Measurements from ENCODE around the gene SUMO4. TPM values are rescaled to one million over a fixed set of nuclear protein-coding genes. Genes with fewer than 3 reads are reported as not detected.

The SUMO4 gene
- total RNA-seq, 1 experiment from 2014 or later = 1.8 TPM

DNA sequence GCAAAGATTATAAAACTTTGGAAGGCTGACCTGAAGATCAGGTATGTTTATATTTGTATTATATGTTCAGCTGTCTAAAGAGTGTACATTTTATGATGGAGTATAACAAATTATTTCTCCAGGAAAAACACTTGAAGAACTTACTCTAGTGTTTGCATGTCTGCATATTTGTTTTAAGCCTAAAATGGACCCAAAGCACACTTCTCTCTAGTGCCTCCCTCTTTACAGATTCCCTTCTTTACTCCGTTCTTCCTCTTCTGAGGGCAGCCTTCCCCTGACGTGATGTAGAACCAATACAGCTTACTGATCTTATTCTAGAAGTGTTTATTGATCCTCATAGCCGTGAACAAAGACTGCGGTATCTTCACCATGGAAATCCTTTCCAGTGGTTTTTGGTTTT lies 13.9 kb downstream of the SUMO4 start:
- no TSS peak for BruUV-seq (replicated peaks)
- Histone ChIP-seq H3F3A (ENCODE audit: insufficient read depth, low read depth) (no peaks in the 10 kb centered on the region; the same call in none of the 2 replicates), H3K27ac (no peak overlapping the region), H3K4me1 (replicated peaks; ENCODE audit: insufficient read depth) (no peaks in the 10 kb centered on the region), H3K4me3 (no peak overlapping the region), H3K79me2 (ENCODE audit: low read depth) (no peaks in the 10 kb centered on the region), H3K36me3 (ENCODE audit: low read depth) (peaks cover 11% of the 10 kb centered on the region), H4K20me1 (ENCODE audit: insufficient read depth) (no peaks in the 10 kb centered on the region), H3K9me2 (ENCODE audit: insufficient read depth) (no peaks in the 10 kb centered on the region), H3K27me3 (ENCODE audit: insufficient read depth, low read depth) (no peaks in the 10 kb centered on the region), H2AFZ (no peak overlapping the region), H3K4me2 (no peak overlapping the region), H3K9me3 (ENCODE audit: insufficient read depth, low read depth) (no peaks in the 10 kb centered on the region)
- intact Hi-C loops (cut with micrococcal nuclease; ENCODE audit: unreplicated experiment) = no loop called here
- no peak for TF ChIP-seq EZH2 (IDR thresholded peaks at IDR 0.05; ENCODE audit: low read depth)
- TF ChIP-seq, protein P1, sequence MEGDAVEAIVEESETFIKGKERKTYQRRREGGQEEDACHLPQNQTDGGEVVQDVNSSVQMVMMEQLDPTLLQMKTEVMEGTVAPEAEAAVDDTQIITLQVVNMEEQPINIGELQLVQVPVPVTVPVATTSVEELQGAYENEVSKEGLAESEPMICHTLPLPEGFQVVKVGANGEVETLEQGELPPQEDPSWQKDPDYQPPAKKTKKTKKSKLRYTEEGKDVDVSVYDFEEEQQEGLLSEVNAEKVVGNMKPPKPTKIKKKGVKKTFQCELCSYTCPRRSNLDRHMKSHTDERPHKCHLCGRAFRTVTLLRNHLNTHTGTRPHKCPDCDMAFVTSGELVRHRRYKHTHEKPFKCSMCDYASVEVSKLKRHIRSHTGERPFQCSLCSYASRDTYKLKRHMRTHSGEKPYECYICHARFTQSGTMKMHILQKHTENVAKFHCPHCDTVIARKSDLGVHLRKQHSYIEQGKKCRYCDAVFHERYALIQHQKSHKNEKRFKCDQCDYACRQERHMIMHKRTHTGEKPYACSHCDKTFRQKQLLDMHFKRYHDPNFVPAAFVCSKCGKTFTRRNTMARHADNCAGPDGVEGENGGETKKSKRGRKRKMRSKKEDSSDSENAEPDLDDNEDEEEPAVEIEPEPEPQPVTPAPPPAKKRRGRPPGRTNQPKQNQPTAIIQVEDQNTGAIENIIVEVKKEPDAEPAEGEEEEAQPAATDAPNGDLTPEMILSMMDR (conservative IDR thresholded peaks at IDR 0.05) = no peak
- no peak for DNase-seq
- ChIA-PET CTCF (no interaction called here), POLR2A (ENCODE audit: unreplicated experiment) (no interaction called here)

DNA sequence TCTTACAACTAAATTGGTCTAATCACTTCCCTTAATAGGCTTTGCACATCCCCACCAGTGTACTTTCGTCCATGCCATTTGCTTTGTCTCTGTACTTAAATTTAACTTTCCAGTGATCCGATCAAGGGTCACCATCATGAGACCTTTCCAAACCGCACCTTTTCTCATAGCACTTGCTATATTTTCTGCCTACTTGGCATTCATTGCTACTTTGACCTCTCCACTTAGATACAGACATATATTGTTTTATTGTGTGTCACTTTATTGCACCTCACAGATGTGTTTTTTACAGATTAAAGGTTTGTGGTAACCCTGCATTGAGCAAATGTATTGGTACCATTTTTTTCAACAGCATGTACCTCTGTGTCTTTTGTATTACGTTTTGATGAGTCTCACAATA lies 14.8 kb downstream of the SUMO4 start:
- Histone ChIP-seq H3K9me3 (ENCODE audit: insufficient read depth, low read depth) (no peaks in the 10 kb centered on the region), H3F3A (ENCODE audit: insufficient read depth, low read depth) (no peaks in the 10 kb centered on the region; the same call in none of the 2 replicates), H3K27ac (no peak overlapping the region), H3K4me1 (replicated peaks; ENCODE audit: insufficient read depth) (no peaks in the 10 kb centered on the region), H2AFZ (no peak overlapping the region), H3K36me3 (ENCODE audit: low read depth) (peaks cover 8% of the 10 kb centered on the region; the same call in 1 of the 2 replicates), H3K79me2 (ENCODE audit: low read depth) (no peaks in the 10 kb centered on the region), H3K27me3 (ENCODE audit: insufficient read depth, low read depth) (no peaks in the 10 kb centered on the region), H3K4me2 (no peak overlapping the region), H4K20me1 (ENCODE audit: insufficient read depth) (no peaks in the 10 kb centered on the region), H3K4me3 (no peak overlapping the region), H3K9me2 (ENCODE audit: insufficient read depth) (no peaks in the 10 kb centered on the region)
- no TSS peak for BruUV-seq (replicated peaks)
- ChIA-PET POLR2A (ENCODE audit: unreplicated experiment) (no interaction called here), CTCF (no interaction called here)
- TF ChIP-seq, protein P1 (conservative IDR thresholded peaks at IDR 0.05) = no peak
- no peak for TF ChIP-seq EZH2 (IDR thresholded peaks at IDR 0.05; ENCODE audit: low read depth)
- no peak for DNase-seq
- intact Hi-C loops (cut with micrococcal nuclease; ENCODE audit: unreplicated experiment) = no loop called here

DNA sequence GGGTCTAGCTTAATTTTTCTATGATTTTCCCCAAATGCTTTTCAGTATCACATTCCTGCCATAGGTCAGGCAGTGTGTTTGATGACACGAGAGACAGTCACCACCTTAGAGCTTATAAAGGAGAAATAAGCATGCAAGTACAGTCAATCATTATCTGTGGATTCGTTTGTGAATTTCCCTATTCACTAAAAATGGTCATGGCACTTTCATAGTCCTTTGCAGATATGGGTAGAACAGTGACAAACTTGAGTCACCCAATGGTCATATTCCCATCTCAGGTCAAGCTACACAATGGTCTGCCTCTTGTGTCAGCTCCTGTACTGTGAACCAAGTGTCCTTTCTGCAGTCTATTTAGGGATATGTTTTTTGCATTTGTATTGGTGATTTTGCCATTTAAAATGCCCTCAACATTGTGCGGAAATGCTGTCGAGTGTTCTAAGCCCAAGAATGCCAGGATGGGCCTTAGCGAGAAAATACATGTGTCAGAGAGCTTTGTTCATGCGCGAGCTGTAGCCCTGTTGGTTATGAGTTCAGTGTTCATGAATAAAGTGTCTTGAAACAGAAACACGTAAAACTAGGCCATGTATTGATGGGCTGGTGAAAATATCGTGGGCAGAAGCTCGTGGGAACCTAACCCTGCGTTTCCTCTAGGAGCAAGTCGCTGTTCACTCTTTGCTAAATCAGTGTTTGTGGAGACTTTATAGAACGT lies 19.8 kb downstream of the SUMO4 start:
- DNase-seq = no peak
- intact Hi-C loops (cut with micrococcal nuclease; ENCODE audit: unreplicated experiment) = no loop called here
- POLR2A ChIA-PET (ENCODE audit: unreplicated experiment) = no interaction called here
- no peaks in the 10 kb centered on the region for H3K79me2 ChIP-seq (ENCODE audit: low read depth)
- TF ChIP-seq, protein P1 (conservative IDR thresholded peaks at IDR 0.05) = no peak
- TF ChIP-seq EZH2 (IDR thresholded peaks at IDR 0.05; ENCODE audit: low read depth) = no peak
- H4K20me1 ChIP-seq (ENCODE audit: insufficient read depth) = no peaks in the 10 kb centered on the region
- no peaks in the 10 kb centered on the region for H3K36me3 ChIP-seq (ENCODE audit: low read depth)
- H2AFZ ChIP-seq = no peak overlapping the region
- H3K9me2 ChIP-seq (ENCODE audit: insufficient read depth) = no peaks in the 10 kb centered on the region
- H3K27me3 ChIP-seq (ENCODE audit: insufficient read depth, low read depth) = no peaks in the 10 kb centered on the region
- no peak overlapping the region for H3K4me3 ChIP-seq
- no peaks in the 10 kb centered on the region for H3K9me3 ChIP-seq (ENCODE audit: insufficient read depth, low read depth)
- H3F3A ChIP-seq (ENCODE audit: insufficient read depth, low read depth) = no peaks in the 10 kb centered on the region
- no peak overlapping the region for H3K27ac ChIP-seq
- CTCF ChIA-PET = no interaction called here
- H3K4me1 ChIP-seq (replicated peaks; ENCODE audit: insufficient read depth) = no peaks in the 10 kb centered on the region
- BruUV-seq (replicated peaks) = no TSS peak
- no peak overlapping the region for H3K4me2 ChIP-seq

Measured in PC-9 (cell line).